Measurements from ENCODE around the gene TEX53.

DNA sequence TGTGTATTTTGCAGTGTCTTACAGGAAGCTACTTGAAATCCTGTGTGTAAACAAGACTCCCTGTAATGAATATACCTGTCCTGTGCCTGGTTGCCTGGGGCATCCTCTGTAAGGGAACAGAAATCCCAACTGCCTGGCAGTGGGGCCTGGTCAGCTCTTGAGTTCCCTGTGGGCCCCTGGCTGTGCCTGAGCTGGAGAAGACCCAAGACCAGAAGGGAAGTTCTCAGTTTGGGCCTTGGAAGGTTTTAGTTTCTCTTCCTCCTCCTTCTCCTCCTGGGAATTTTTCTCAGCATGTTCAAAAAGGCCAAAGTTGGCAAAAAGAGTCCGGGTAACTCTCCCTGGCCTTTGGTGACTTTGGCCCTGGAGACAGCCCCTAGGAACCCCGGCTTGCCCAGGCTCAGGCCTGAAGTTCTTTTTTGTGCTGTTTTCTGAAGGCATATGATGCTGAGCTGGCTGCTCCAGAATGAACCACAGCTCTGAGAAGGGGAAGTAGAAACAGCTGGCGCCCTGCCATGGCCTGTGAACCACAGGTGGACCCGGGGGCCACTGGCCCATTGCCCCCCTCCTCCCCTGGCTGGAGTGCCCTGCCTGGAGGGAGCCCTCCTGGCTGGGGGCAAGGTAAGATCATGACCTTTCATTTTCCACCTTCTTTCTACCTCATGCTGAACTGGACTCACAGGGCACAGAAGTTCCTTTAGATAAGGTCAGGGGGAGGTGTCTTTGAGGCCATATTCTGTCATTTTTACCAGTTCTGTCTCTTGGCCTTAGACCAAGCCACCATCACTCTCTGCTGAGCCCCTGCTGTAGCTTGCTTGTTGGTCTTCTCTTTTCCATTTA, 40.7 kb downstream of the TEX53 start:
- TF ChIP-seq, protein P1, sequence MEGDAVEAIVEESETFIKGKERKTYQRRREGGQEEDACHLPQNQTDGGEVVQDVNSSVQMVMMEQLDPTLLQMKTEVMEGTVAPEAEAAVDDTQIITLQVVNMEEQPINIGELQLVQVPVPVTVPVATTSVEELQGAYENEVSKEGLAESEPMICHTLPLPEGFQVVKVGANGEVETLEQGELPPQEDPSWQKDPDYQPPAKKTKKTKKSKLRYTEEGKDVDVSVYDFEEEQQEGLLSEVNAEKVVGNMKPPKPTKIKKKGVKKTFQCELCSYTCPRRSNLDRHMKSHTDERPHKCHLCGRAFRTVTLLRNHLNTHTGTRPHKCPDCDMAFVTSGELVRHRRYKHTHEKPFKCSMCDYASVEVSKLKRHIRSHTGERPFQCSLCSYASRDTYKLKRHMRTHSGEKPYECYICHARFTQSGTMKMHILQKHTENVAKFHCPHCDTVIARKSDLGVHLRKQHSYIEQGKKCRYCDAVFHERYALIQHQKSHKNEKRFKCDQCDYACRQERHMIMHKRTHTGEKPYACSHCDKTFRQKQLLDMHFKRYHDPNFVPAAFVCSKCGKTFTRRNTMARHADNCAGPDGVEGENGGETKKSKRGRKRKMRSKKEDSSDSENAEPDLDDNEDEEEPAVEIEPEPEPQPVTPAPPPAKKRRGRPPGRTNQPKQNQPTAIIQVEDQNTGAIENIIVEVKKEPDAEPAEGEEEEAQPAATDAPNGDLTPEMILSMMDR (conservative IDR thresholded peaks at IDR 0.05 in 1 of 2, IDR thresholded peaks at IDR 0.05 in 1 of 2; ENCODE audit: low read depth in 1 of 2, low read length in 2 of 2) = no peak
- TF ChIP-seq EZH2 (IDR thresholded peaks at IDR 0.05; ENCODE audit: low read length, missing control alignments) = no peak

Data from fibroblast of lung (primary cell).